DMS114 treated with DMSO at 0.1 percent for 48 hours (cell line): ENCODE results near the gene VWA3B.
"Not testable (repeated sequence)": the region's sequence is repeated elsewhere in the genome, so short reads cannot be mapped to it uniquely, and the experiment has no call there.

Experiments
- DNase-seq: peaks from one replicate; lab custom pipeline; 2025; ENCODE audit not compliant: unreplicated experiment; lab: John Stamatoyannopoulos, UW

The VWA3B gene

DNA sequence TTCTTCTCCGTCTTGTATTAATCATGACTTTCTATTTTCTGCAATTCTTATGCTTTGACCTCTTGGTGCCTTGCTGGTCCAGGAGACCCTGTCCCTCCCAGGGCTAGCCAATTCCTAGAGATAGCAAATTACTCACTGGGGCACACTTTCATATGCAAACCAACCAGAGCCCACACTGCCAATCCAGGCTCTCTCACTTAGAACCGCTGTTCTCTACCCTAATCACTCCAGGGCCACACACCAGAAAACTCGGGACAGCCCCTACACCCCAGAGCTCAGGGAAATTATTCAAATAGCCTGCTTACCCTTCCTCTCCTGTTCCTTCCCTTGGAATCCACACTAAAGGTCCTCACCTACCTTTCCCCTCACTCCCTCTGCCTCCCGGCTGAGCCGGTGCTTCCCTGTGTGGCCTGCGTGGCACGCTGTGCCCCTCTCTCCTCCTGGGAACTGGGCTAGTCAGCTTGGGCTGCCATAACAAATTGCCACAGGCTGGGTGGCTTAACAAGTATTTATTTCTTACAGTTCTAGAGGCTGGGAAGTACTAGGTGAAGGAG is 41.7 kb downstream of the VWA3B start:
- no peak for DNase-seq

DNA sequence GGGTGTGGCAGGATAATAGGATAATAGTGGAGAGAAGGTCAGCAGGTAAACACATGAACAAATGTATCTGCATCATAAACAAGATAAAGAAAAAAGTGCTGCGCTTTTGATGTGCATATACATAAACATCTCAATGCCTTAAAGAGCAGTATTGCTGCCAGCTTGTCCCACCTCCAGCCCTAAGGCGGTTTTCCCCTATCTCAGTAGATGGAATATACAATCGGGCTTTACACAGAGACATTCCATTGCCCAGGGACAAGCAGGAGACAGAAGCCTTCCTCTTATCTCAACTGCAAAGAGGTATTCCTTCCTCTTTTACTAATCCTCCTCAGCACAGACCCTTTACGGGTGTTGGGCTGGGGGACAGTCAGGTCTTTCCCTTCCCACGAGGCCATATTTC is 43.1 kb downstream of the VWA3B start:
- not testable (repeated sequence) for DNase-seq

DNA sequence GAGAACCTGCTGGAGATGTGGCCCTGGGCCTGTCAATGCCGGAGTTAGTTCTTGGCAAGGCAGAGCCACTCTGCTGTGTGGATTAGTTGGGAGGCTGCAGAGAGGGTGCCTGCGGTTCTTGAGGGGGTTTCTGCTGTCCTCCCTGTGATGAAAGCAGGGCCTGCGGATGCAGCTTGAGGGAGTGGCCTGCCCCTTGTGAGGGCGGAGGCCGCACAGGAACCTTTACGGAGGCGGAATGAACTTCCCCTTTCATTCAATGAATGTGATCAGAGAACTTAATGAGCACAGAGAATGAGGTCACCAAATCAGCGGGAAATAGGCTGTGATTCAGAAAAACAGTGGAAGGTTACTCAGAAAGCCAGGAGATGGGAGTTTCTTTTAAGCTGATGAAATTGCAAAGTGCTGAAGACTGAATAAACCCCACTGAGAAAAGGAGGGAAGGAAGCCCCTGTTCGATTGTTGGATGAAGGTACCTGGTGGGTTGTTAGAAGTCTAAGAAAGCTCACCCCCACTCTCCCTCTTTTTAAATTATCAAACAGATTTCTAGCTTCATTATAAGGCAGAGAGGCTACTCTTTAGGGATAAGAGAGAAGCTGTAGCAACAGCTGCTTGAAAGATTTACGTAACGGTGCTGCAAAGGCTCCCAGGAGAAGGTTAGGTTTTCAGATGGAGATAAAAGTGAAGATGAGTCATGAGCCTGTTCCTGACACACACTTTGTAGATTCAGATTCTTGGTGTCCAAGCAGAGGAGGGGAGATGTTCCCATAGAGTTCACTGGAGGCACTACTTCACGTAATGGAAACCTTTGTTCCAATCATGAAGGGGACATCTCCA is 47.4 kb downstream of the VWA3B start:
- no peak for DNase-seq

DNA sequence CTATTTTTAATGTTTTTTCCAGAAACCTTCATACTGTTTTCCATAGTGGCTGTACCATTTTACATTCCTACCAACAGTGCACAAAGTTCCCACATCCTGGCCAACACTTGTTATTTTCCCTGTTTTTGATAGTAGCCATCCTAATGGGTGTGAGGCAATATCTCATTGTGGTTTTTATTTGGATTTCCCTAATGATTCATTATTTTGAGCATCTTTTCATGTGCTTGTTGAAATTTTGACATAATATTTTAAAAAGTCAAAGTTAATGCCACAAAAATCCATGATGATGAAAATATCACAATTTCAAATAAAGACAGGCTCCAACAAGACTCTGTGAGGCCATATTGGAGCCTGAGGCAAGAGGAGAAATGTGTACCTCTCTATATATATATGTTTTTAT is 50.2 kb downstream of the VWA3B start:
- DNase-seq, result no peak

DNA sequence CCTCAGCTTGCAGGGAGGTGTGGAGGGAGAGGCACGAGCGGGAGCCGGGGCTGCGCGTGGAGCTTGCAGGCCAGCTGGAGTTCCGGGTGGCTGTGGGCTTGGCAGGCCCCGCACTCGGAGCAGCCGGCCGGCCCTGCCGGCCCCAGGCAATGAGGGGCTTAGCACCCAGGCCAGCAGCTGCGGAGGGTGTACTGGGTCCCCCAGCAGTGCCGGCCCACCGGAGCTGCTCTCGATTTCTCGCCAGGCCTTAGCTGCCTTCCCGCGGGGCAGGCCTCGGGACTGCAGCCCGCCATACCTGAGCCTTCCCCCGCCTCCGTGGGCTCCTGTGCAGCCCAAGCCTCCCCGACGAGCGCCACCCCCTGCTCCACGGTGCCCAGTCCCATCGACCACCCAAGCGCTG is 52.0 kb downstream of the VWA3B start:
- DNase-seq, result not testable (repeated sequence)

DNA sequence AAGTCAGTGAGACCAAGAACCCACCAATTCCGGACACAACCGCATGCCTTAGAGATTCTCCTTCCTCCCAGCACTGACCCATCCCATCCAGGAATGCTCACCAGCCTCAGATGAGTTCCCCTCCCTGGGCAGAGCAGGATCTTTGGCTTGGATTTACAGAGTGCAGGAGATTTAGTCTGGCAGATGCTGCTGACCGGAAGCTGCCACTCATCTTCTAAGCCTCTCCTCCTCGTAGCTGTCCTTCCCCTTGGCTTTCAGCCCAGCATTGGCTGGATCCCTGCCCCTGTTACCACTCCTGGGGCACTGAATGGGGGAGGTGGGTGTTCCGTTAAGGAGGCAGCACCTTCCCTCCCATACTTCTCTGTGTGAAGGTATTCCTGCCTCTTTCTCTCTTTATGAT is 53.2 kb downstream of the VWA3B start:
- DNase-seq, result no peak

DNA sequence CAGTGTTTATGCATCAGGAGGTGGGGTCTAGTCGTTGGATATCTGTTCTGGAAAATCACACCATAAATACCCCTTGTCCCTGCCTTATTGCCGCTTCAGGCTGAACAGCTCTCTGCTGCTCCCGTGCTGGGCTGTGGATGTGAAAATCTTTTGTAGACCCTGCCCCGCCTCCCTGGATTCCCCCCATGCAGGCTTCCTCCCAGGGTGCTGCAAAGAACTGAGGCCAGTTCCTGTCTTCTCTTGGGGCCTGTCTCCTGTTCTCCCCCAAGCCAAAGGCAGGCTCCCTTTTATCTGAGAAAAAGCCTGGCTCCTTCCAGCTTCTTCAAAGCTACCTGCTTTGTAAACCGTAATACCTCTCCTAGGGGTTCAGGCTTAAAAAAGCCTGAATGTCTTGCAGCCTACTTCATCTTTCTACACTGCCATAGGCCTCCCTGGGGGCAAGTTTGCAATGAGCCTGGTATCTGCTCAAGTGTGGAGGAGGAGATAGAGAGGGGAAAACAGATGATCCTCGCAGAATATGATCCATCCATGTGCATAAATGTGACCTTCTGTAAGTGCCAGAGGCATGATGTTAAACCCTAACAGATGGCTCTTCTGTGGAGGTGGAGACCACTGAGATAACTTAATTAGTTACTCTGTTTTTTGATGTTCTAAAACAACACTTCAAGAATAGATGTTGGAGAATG is 55.3 kb downstream of the VWA3B start:
- no peak for DNase-seq

DNA sequence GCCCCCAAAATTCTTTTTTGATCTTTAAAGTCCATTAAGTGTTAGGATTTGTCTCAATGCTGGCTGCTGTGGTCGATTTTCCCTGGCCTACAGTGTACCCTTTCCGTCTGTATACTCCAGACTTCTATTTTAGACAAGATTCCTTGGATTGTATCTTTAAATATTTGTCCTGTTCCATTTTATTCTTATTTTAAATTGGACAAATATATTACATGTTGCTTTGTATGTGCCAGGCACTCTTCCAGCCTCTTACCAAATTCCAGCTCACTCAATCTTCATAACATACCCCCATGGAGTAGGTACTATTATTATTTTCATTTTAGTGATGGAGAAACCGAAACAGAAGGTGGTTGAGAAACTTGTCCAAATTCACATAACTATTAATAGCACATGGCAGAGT is 58.1 kb downstream of the VWA3B start:
- no peak for DNase-seq

DNA sequence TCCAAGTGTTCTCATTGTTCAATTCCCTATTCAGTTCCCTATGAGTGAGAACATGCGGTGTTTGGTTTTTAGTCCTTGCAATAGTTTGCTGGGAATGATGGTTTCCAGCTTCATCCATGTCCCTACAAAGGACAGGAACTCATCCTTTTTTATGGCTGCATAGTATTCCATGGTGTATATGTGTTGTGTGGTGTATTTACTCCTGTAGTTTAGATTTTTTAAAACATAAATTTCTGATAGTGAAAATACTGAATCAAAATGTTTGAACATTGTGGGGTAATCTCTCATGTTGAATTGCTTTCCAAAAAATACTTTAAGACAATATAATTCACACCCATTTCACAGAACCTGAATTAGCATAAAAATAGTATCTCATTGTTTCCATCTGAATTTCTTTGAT is 60.9 kb downstream of the VWA3B start:
- not testable (repeated sequence) for DNase-seq

DNA sequence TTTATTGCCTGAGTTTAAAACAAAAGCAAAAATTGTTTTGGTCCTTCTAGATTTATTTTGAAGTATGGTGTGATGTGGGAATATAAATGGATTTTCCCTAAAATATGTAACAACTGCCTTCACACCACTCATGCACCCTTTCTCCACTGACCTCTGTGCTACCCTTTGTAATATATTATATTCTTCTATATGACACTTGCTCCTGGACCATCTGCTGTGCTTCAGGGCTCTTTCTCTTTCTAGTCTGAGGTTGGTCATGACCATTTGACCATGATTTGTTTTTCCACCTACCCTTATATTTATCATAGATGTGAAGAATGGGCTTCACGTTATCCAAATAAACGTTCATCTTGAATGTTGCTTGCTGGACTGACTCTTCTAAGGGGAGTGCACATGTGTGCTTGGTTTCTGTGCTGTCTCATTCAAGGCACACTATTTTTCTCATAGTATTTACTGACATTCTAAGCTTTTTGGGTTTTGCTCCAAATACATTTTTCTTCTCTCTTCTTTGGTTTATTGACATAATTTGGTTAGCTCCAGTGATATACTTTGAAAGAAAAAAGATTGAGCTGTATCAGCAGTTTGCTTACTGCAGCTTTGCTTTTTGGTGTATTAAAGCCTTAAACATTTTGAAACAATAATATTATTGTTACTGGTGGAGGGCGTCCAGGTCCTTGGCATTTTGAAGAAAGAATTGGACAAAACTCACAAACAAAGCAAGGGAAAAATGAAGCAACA is 61.8 kb downstream of the VWA3B start:
- no peak for DNase-seq

DNA sequence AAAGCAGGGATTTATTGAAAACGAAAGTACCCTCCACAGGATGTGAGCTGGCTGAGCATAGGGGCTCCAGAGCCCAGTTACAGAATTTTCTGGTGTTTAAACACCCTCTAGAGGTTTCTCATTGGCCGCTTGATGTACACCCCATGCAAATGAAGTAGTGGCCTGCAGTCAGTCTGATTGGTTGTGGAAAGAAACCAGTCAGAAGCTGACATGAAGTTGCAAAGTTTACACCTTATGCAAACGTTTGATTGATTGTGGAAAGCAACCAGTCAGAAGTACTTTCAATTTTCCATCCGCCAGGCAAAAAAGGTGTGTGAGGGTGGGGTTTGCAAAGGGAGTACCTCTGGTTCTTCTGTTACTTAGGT is 62.3 kb downstream of the VWA3B start:
- DNase-seq, result no peak

DNA sequence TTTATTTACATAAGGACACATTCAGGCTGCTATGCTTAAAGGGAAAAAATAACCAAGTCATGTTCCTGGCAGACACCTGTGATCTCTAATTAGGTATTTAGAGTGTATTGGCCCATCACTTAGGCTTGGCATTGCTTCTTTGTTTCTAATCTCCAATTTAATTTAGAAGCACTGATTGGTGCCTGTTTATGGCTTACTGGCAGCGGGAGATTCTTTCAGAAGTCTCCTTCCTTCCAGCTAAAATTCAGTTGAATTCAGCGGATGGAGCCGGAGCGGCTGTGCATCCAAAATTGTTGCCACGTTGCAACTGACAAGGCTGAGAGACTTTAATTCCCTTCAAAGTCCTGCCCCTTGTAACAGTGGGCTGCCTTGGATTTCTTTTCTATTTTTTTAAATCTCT is 66.5 kb downstream of the VWA3B start:
- no peak for DNase-seq

DNA sequence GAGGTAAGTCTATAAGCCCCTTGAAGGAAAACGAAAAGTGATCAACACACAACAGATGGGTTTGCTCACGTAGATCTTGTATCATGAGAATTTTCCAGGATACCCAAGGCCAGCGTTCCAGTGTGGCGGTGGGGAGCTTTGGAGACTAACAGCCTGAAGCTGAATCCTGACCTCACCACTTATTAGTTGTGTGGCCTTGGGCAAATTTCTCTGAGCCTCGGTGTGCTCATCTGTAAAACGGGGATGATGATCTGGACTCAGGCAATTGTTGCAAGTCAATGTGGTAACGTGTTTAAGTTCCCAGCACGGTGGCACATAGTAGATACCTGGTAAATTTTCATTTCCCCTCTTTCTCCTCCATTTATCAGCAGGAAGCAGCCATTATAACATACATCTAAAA is 68.3 kb downstream of the VWA3B start:
- DNase-seq, result no peak

DNA sequence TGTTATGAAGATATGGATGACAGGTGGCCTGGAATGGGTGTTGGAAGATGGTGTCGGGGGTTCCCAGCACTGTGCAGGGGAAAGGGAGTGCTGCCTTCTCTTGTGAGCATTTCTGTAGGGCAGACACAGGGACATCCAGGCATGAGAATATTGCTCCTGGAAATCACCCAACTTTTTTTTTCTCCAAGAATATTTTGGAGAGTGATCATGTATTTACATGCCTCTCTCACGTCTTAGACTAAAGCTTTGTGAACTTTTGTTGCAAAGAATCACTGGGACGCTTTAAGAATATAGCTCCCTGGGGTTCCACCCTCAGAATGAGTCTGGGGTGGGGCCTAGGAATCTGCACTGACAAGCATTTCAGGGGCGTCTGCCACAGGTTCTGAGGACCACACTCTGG is 68.7 kb downstream of the VWA3B start:
- no peak for DNase-seq

DNA sequence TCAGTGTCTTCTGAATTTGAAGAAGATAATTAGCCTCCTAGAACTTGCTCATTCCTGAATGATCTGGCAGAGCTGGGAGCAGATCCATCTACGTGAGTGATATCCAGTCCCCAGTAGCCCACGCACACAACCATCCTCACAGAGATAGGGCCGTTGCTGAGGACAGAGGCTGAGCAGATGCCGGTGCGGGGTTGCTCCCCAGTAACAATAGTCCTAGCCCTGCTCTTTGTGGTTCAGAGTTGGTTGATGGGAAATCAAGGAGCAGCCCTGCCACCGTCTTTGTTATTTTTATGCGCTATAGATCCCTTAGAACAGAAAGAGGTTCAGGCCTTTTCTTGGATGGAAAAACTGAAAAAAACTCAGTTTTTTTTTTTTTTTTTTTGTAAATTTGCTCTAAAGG is 69.3 kb downstream of the VWA3B start:
- DNase-seq, result no peak

DNA sequence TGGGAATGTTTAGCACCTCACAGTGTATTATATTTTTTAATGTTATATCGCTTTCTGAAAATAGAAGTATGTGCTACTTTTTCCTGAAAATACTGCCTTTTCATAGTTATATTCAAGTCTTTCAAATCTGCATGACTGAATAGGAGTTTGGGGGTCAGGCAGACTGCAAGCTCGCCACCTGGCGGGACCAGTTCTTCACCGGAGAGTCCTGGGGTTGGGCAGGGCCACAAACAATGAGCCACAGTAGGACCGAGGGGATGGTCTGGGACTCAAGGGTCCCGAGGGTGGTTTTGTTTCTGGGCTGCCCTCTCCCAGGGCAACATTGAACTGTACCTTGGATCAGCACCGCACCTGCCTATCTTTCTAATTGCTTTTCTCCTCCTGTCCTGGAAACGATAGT is 70.6 kb downstream of the VWA3B start:
- DNase-seq, result no peak

DNA sequence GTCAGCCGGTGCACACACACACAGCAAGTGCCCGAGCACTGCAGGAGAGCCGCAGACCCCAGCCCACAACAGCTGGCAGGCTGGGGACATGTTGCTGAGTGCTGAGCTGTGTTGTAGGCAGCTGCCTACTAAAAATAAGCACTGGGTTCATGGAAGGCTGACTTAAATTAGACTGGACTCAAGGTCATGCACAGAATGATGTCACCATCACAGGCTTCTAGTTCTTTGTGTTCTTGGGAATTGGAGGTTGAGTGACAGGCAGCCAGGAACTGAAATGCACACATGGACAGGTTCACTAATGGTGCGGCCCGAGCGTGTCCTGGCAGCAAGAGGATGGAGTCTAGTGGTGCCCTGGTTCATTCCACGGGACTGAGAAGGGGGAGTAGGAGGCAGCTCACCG is 71.3 kb downstream of the VWA3B start:
- DNase-seq, result no peak

DNA sequence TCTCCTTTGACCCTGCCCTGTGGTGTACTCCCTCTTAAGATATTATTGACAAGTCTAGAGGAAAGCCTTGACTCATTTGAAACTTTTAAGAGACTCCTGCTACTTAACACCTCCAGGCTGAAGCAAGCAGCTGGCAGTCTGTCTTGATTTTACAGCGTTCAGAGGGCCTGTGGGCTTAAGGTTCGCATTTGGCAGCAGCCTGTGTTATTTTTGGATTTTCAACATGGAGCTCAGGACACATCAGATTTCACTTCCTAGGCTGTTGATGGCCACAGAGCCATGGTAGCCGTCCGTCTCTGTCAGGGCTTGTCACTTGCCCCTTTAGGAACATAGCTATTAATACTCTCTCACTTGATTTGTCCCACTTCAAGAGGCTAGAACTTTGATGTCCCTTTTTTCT is 73.6 kb downstream of the VWA3B start:
- no peak for DNase-seq

DNA sequence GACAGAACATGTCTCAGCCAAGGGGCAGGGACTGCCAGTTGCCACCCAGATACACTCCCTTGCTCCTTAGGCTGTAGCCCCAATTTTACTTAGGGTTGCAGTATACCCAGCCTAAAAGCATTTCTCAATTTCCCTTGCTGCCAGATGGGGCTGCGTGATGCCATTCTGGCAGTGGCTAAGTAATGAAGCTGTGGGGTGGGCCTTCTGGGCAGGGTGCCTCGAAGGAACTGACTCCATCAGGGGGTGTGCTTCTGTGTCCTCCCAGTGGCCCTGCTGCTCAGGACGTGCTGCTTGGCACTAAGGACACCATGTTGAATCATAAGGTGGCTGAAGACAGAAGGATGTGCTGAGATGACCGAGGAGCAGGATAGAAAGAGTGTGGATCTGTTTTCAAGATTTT is 74.2 kb downstream of the VWA3B start:
- no peak for DNase-seq

DNA sequence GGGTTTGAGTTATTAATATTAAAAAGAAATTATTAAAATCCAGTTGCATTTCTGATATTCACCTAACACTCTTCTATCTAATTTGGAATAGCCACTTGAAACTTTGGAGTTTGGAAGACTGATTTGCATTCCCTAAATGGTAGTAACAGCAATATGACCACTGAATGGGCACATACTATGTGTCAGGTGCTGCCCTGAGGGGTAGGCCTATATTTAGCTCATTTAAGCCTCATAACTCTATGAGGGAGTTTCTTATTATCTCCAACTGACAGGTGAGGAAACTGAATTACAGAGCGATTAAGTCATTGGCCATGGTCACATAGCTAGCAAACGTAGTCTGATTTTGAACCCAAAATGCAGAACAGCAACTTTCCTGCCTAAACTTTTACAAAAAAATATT is 77.3 kb downstream of the VWA3B start:
- DNase-seq, result no peak

DNA sequence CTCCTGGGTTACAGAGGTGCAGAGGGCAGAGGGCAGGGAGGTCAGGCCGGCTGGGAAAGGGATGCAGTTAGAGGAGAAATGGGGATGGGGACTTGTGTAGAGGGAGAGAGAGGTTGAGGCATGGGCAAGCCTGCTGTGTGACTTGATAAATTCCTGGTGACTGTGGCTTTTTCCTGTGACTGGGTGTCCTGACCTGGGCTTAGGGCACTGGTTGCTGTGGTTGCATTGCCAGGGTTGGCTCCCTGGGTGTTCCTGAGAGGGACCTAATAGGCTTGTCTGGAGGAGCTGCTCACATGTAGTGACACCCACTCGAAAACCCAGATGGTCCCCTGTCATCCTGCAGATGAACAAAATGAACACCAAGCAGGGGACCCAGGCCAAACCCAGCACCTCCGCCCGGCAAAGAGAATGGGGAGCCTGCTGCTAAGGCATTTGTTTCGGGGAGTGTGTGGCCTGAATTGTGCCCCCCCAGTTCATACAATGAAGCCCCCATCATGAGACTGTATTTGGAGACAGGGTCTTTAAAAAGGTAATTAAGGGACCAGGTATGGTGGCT is 78.6 kb downstream of the VWA3B start:
- DNase-seq, result no peak

DNA sequence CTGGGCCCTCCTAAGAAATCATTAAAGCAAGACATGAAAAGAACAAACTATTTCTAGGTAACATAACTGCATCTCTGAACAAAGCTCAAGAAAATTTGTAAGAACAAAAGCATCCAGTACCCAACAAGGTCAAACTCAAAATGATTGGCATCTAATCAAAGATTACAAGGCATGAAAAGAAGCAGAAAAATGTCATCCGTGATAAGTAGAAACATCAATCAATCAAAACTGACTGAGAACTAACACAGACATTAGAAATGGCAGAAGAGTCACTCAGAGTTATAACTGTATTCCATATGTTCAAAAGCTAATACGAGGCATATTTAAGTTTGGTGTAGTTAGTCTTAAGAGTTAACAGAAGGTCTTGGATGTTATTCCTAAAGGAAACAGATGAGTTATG is 80.9 kb downstream of the VWA3B start:
- DNase-seq, result no peak
